Spleen (tissue), 11 donors: ENCODE data around the gene FBN1. TPM values are rescaled to one million over a fixed set of nuclear protein-coding genes. Genes with fewer than 3 reads are reported as not detected.

Experiments used
- DNase-seq: peaks from one replicate; pipeline ENCODE4 v3.0.0-alpha.2; 2020
- H3K27ac ChIP-seq, 8 donors: fragments of 200-600 bp; sonication (generic) in 7 of 8; 1 replicate in 4 of 8; 2 replicates in 4 of 8; pipeline versions ENCODE4 v1.5.0 to v1.8.0; 2016 to 2021; ENCODE audit warnings: inconsistent platforms in 4 of 8, mild to moderate bottlenecking in 4 of 8, moderate library complexity in 1 of 8
- H3K27me3 ChIP-seq, 7 donors: fragments of 200-600 bp; sonication (generic) in 6 of 7; replicated peaks in 1 of 7; 1 replicate in 4 of 7; 2 replicates in 3 of 7; pipeline versions ENCODE4 v1.5.0 to v1.8.0; 2016 to 2021; ENCODE audit warnings: inconsistent platforms in 3 of 7, mild to moderate bottlenecking in 1 of 7
- H3K36me3 ChIP-seq, 6 donors: fragments of 200-600 bp; sonication (generic) in 5 of 6; 1 replicate in 4 of 6; 2 replicates in 2 of 6; pipeline versions ENCODE4 v1.5.0 to v1.8.0; 2016 to 2021; ENCODE audit warnings: inconsistent platforms in 2 of 6
- H3K4me1 ChIP-seq, 6 donors: fragments of 200-600 bp; sonication (generic) in 5 of 6; 1 replicate in 3 of 6; 2 replicates in 3 of 6; pipeline versions ENCODE4 v1.5.0 to v1.8.0; 2016 to 2021; ENCODE audit warnings: inconsistent platforms in 3 of 6
- H3K4me3 ChIP-seq, 8 donors: fragments of 200-600 bp; sonication (generic) in 7 of 8; 1 replicate in 4 of 8; 2 replicates in 4 of 8; pipeline versions ENCODE4 v1.5.0 to v1.8.0; 2016 to 2021; ENCODE audit warnings: inconsistent platforms in 4 of 8, mild to moderate bottlenecking in 4 of 8, moderate library complexity in 2 of 8
- H3K9me3 ChIP-seq, 8 donors: fragments of 200-600 bp; sonication (generic) in 7 of 8; 1 replicate in 4 of 8; 2 replicates in 4 of 8; pipeline versions ENCODE4 v1.5.0 to v1.8.0; 2016 to 2021; ENCODE audit warnings: inconsistent platforms in 4 of 8
- CTCF ChIP-seq, 11 experiments: fragments of 200-600 bp in 7 of 11; fragments of 450-650 bp in 4 of 11; sonication (generic) in 4 of 11; IDR thresholded peaks in 8 of 11; conservative IDR thresholded peaks in 3 of 11; 1 replicate in 7 of 11; 2 replicates in 4 of 11; pipeline versions ENCODE4 v1.4.0 to v1.8.0; 2016 to 2021; ENCODE audit warnings: antibody characterized with exemption in 11 of 11, inconsistent platforms in 4 of 11, mild to moderate bottlenecking in 1 of 11
- POLR2A ChIP-seq, 3 donors: fragments of 450-650 bp; IDR thresholded peaks; one replicate each; pipeline ENCODE4 v1.5.1; 2017; ENCODE audit warnings: antibody characterized with exemption in 3 of 3, mild to moderate bottlenecking in 1 of 3
- POLR2AphosphoS5 ChIP-seq, 3 donors: sonication (generic); formaldehyde crosslinking; IDR thresholded peaks; one replicate each; pipeline ENCODE4 v1.5.1; 2017; ENCODE audit warnings: antibody characterized with exemption in 3 of 3
- WGBS, 5 donors: extraction: QIAGEN DNeasy Blood & Tissue Kit in 3 of 5; methylation state at CpG; one replicate each; pipeline versions ENCODE4 v1.1.5 to v1.1.7; 2013 to 2018; 5-methylcytosine and 5-hydroxymethylcytosine counted together
- intact Hi-C: fragments of 100-400 bp; cut with DNase I; formaldehyde crosslinking; loops from one replicate; pipeline ENCODE4 v1.15.0; 2023; ENCODE audit warnings: low total_unique reads
- polyA plus RNA-seq, 3 donors: library from polyadenylated mRNA; stranded (reverse); fragments of 200-250 nt; gene quantifications; one replicate each; pipeline ENCODE4 v1.2.1, GENCODE V29; 2013
- total RNA-seq, 7 donors: library from RNA; depleted of rRNA in 3 of 7; stranded (reverse); fragments of >200 nt in 3 of 7; fragmentation: NEBNext Ultra II Directional in 4 of 7; extraction: Animal tissue kit (Norgen Biotek cat#: 25700) in 4 of 7; gene quantifications; one replicate each; pipeline versions ENCODE4 v1.1.0 to v1.2.1, GENCODE V29; 2016 to 2021
- donor health status: healthy with polysubstance abuse.
- donor health status: DM: no; HTN: no; CAD: no; lungs with moderate emphysema.
- donor health status: DM: no; HTN: no; CAD: no.
- donor health status: Bipolar disorder and iron deficiency.
- donor health status: healthy.
- donor health status: DM: no; HTN: no; CAD: no.
- donor health status: DM: yes; HTN: yes; CAD: no.

The FBN1 gene
- total and polyA plus RNA-seq, 10 donors: 3.2 to 139 (median 45.4) TPM

DNA sequence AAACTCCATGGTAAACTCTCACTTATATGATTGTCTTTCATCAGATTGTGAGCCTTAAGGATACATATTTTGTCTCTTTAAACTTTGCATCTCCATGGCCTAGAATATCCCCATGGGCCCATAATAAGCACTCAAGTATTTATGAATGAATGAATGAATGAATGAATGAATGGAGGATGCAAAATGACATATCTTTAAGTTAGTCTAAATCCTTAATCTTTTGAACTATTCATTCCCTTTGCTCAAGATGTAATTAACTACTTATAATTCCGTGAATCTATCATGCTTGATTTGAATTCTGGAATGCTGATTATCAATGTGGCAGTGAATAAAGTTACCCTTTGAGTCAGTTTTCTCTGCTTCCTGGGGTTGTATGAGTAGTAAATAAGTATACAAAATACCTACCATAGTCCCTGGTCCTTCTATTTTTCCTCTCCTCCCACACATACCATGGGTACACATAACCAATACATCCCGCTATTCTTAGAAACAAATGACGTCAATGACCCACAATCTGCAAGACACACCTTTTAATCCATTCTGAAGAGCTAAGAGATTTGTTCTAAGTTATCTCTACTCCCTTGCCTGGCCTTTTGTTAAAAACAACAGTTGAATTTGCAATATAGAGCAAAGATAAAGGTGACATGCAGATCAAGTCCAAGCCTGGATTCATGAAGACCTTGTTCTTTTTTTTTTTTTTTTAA lies 94.5 kb downstream of the FBN1 start:
- intact Hi-C loops: no loop called here
- peaks cover 0 to 8% (median 0%) of the 10 kb centered on the region in 6 donors for H3K4me1 ChIP-seq
- no peak overlapping the region for H3K4me3 ChIP-seq
- no peak for TF ChIP-seq POLR2AphosphoS5 (IDR thresholded peaks at IDR 0.05)
- no peak for TF ChIP-seq CTCF (IDR thresholded peaks at IDR 0.05 in 8 of 11, conservative IDR thresholded peaks at IDR 0.05 in 3 of 11)
- TF ChIP-seq POLR2A (IDR thresholded peaks at IDR 0.05): no peak
- 90 to 98% (median 93%) methylated on average over 3 of the region's 3 CpGs for WGBS, 5 donors
- DNase-seq: no peak
- H3K36me3 ChIP-seq: no peaks in the 10 kb centered on the region
- no peaks in the 10 kb centered on the region for H3K9me3 ChIP-seq
- H3K27ac ChIP-seq: no peak overlapping the region
- no peaks in the 10 kb centered on the region for H3K27me3 ChIP-seq

DNA sequence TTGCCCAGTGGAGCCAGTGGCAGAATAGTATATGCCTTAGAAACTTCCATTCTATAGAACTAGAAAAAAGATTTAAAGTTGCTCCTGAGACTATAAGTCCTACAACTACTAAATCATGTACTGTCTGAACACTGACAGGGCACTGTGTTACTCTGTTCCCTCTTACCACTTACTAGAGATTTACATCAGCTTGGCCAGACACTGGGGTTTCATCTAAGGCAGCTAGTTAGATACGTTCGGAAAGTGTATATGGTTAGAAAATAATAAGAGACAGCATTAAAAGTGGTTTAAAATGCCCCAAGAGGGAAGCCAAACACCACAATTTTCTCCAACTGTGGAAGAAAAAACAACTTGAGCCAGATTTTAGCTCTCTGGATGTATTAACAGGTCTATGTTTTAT lies 97.1 kb downstream of the FBN1 start:
- no peak for TF ChIP-seq POLR2AphosphoS5 (IDR thresholded peaks at IDR 0.05)
- no peak for TF ChIP-seq POLR2A (IDR thresholded peaks at IDR 0.05)
- TF ChIP-seq CTCF (IDR thresholded peaks at IDR 0.05 in 8 of 11, conservative IDR thresholded peaks at IDR 0.05 in 3 of 11): no peak
- H3K9me3 ChIP-seq: no peaks in the 10 kb centered on the region
- WGBS, 5 donors: 87 to 93% (median 92%) methylated on average over 2 of the region's 2 CpGs
- peaks cover 0 to 7% (median 0%) of the 10 kb centered on the region in 6 donors for H3K4me1 ChIP-seq
- H3K36me3 ChIP-seq: no peaks in the 10 kb centered on the region
- intact Hi-C loops: no loop called here
- H3K4me3 ChIP-seq: no peak overlapping the region
- no peak for DNase-seq
- no peaks in the 10 kb centered on the region for H3K27me3 ChIP-seq
- peak overlapping the region in 1 of 8 donors; percentile 17 for H3K27ac ChIP-seq

DNA sequence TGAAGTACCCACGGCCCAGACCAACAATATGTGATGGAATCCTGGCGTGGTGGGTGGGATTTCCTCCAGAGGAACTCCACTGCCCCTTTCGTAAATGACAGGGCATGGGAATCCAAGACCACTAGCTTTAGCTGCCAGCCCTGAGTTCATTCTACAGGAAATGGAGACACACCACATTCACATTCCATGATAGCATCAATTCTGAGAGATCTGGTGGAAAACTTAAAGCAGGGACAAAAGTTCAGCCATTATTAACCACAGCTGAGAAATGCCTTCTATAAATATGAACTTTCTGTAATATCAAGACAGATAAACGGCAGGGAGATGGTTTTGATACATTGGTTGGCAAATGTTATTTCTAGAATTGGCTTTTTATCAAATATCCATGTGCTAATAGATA lies 98.2 kb downstream of the FBN1 start:
- no peak for DNase-seq

More for the DNA sequence above, 98.2 kb downstream of the FBN1 start:
- intact Hi-C loops: no loop called here
- Histone ChIP-seq H3K36me3 (no peaks in the 10 kb centered on the region), H3K27me3 (no peaks in the 10 kb centered on the region), H3K9me3 (no peaks in the 10 kb centered on the region), H3K4me3 (no peak overlapping the region), H3K27ac (peak overlapping the region in 4 of 8 donors; percentile 22 to 48 (median 36)), H3K4me1 (peaks cover 0 to 7% (median 0%) of the 10 kb centered on the region in 6 donors)
- TF ChIP-seq POLR2AphosphoS5 (IDR thresholded peaks at IDR 0.05) (no peak), CTCF (IDR thresholded peaks at IDR 0.05 in 8 of 11, conservative IDR thresholded peaks at IDR 0.05 in 3 of 11) (no peak), POLR2A (IDR thresholded peaks at IDR 0.05) (no peak)
- WGBS, 5 donors: 62 to 83% (median 68%) methylated on average over 4 of the region's 4 CpGs
